KMS-11 (cell line): Measurements from ENCODE around the gene ZNF460.
A peak's percentile ranks its signal among the peaks of the same experiment; 100 is the strongest.

ENCODE experiments used
- H2AFZ ChIP-seq: fragments of 200-600 bp; sonication (generic); 2 replicates; pipeline ENCODE4 v1.6.1; 2016; ENCODE audit warnings: antibody characterized with exemption, mixed run types, low read depth
- H3K27ac ChIP-seq: fragments of 200-600 bp; sonication (generic); 2 replicates; pipeline ENCODE4 v1.6.1; 2016; ENCODE audit warnings: mild to moderate bottlenecking, mixed run types
- H3K27me3 ChIP-seq: fragments of 200-600 bp; sonication (generic); 2 replicates; pipeline ENCODE4 v1.6.1; 2017; ENCODE audit warnings: mild to moderate bottlenecking, low read depth, mixed run types, moderate library complexity; ENCODE audit not compliant: insufficient read depth
- H3K36me3 ChIP-seq: fragments of 200-600 bp; sonication (generic); 2 replicates; pipeline ENCODE4 v1.6.1; 2017; ENCODE audit warnings: mild to moderate bottlenecking, mixed run types; ENCODE audit not compliant: insufficient read depth
- H3K4me1 ChIP-seq: fragments of 200-600 bp; sonication (generic); 2 replicates; pipeline ENCODE4 v1.6.1; 2016; ENCODE audit warnings: mild to moderate bottlenecking, low read depth, mixed run types; ENCODE audit not compliant: poor library complexity, severe bottlenecking
- H3K4me2 ChIP-seq: fragments of 200-600 bp; sonication (generic); 2 replicates; pipeline ENCODE4 v1.7.0; 2016; ENCODE audit warnings: mild to moderate bottlenecking, mixed run types
- H3K4me3 ChIP-seq: fragments of 200-600 bp; sonication (generic); IDR thresholded peaks from 2 replicates; pipeline ENCODE4 v1.6.1; 2017; ENCODE audit warnings: low read depth, low read length, mixed read lengths; ENCODE audit not compliant: insufficient read depth
- H3K79me2 ChIP-seq: fragments of 200-600 bp; sonication (generic); 2 replicates; pipeline ENCODE4 v1.6.1; 2016; ENCODE audit warnings: low read depth, mixed run types; ENCODE audit not compliant: insufficient read depth
- H3K9ac ChIP-seq: fragments of 200-600 bp; sonication (generic); 2 replicates; pipeline ENCODE4 v1.6.1; 2016; ENCODE audit warnings: mild to moderate bottlenecking, mixed run types
- H4K20me1 ChIP-seq: fragments of 200-600 bp; sonication (generic); 2 replicates; pipeline ENCODE4 v1.6.1; 2016; ENCODE audit warnings: mild to moderate bottlenecking, mixed run types; ENCODE audit not compliant: insufficient read depth
- TF ChIP-seq, protein P1 (sequence below): fragments of 200-600 bp; sonication (generic); conservative IDR thresholded peaks from 2 replicates; pipeline ENCODE4 v1.6.1; 2017; ENCODE audit warnings: low read depth, mild to moderate bottlenecking, antibody characterized with exemption, low read length, moderate library complexity, mixed read lengths

ZNF460 gene

DNA sequence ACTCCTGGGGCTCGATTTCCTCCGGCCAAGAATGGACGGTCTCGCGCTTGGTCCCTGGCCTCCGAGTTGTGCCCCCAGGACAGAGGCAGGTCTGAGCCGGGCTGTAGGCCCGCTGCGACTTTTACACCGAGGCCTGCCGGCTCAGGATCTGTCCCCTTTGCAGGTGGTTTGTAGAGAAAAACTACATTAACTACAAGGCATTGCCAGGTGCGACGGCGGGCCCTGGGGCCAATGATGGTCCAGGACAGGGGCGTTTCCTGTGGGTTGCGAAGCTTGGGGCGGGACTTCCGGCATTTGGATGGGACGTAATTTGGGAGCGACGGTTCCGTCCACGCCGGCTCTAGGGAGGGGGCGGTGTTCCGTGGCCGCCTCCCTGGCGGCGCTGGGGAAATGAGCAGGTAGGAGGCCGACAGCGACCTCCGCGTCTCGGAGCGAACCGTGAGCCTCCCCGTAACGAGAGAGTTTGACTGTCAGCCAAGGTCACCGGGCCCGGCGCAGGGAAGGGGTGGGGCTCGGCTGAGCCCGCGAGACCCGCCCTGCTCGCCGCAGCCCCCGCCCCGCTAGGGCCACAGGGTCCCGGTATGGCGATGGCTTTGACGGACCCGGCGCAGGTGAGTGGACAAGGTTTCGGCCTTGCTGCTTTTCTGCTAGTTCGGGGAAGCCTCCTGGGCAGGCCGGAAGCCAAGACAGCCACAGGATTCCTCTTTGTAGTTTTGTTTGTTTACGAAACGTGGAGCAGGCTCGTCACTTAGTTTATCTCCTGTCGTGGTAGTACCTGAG is 39.8 kb upstream of the ZNF460 start, which contains the start of gene ZNF805:
Gene ZNF805 (plus strand): TSS at position 322 of the 780 bp plus-strand sequence. CDS start 260 bp downstream, at position 582.
- H3K4me3 ChIP-seq, result no peak within 1 kb of the TSS
- H3K27ac ChIP-seq, result peak within 1 kb of the TSS; percentile 60
- H3K4me2 ChIP-seq, result peak within 1 kb of the TSS; percentile 89
- peaks cover 13% of the 10 kb centered on the region; the same call in 1 of the 2 replicates for H3K79me2 ChIP-seq
- no peaks in the 10 kb centered on the region for H3K27me3 ChIP-seq
- TF ChIP-seq, protein P1, sequence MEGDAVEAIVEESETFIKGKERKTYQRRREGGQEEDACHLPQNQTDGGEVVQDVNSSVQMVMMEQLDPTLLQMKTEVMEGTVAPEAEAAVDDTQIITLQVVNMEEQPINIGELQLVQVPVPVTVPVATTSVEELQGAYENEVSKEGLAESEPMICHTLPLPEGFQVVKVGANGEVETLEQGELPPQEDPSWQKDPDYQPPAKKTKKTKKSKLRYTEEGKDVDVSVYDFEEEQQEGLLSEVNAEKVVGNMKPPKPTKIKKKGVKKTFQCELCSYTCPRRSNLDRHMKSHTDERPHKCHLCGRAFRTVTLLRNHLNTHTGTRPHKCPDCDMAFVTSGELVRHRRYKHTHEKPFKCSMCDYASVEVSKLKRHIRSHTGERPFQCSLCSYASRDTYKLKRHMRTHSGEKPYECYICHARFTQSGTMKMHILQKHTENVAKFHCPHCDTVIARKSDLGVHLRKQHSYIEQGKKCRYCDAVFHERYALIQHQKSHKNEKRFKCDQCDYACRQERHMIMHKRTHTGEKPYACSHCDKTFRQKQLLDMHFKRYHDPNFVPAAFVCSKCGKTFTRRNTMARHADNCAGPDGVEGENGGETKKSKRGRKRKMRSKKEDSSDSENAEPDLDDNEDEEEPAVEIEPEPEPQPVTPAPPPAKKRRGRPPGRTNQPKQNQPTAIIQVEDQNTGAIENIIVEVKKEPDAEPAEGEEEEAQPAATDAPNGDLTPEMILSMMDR, result no peak
- peak within 1 kb of the TSS; percentile 98 for H2AFZ ChIP-seq
- H3K36me3 ChIP-seq, result peaks cover 11% of the 10 kb centered on the region; the same call in 1 of the 2 replicates
- H4K20me1 ChIP-seq, result no peaks in the 10 kb centered on the region
- H3K9ac ChIP-seq, result peak within 1 kb of the TSS; percentile 76
- peaks cover 7% of the 10 kb centered on the region for H3K4me1 ChIP-seq

DNA sequence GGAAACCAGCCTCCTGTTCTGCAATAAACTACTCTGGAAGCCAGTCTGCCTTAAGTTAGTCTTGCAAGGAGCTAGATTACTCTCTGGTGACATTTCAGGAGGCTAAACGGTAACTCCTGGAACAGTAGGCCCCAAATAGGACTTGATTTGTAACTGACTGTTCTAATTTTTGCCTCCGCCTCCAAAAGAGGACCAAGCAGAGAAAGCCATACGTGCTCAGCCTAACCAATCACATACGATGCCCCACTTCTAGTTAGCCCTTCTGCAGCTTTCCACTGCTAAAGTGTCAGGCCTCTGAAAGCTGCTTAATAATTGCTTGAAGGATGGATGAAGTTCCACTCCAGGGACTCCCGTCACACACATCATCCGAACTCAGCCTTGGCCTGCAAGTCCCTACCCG is 39.1 kb upstream of the ZNF460 start:
- Histone ChIP-seq H3K27me3 (no peaks in the 10 kb centered on the region), H2AFZ (peak overlapping the region; percentile 98), H3K36me3 (peaks cover 11% of the 10 kb centered on the region; the same call in 1 of the 2 replicates), H3K4me2 (peak overlapping the region; percentile 89), H4K20me1 (no peaks in the 10 kb centered on the region), H3K9ac (peak overlapping the region; percentile 76; the same call in 1 of the 2 replicates), H3K4me3 (no peak overlapping the region), H3K4me1 (peaks cover 7% of the 10 kb centered on the region), H3K27ac (peak overlapping the region; percentile 60; the same call in 1 of the 2 replicates), H3K79me2 (peaks cover 13% of the 10 kb centered on the region; the same call in 1 of the 2 replicates)
- TF ChIP-seq, protein P1, result no peak

DNA sequence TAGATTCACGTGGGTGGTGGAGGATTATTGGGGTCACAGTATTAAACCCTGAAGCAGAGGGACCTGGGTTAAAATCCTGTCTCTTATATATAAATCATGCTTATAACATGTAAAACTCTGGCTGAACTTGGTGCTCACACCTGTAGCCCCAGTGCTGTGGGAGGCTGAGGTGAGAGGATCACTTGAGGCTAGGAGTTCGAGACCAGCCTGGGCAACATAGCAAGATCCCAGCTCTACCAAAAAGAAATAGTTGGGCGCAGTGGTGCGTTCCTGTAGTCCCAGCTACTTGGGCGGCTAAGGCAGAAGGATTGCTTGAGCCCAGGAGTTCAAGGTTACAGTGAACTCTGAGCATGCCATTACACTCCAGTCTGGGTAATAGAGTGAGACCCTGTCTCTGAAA is 37.5 kb upstream of the ZNF460 start:
- H2AFZ ChIP-seq, result no peak overlapping the region
- H3K36me3 ChIP-seq, result peaks cover 11% of the 10 kb centered on the region; the same call in 1 of the 2 replicates
- H3K27ac ChIP-seq, result no peak overlapping the region
- H3K4me3 ChIP-seq, result no peak overlapping the region
- TF ChIP-seq, protein P1, result no peak
- no peak overlapping the region for H3K4me2 ChIP-seq
- peaks cover 7% of the 10 kb centered on the region for H3K4me1 ChIP-seq
- H3K79me2 ChIP-seq, result peaks cover 13% of the 10 kb centered on the region; the same call in 1 of the 2 replicates
- no peaks in the 10 kb centered on the region for H4K20me1 ChIP-seq
- H3K27me3 ChIP-seq, result no peaks in the 10 kb centered on the region
- no peak overlapping the region for H3K9ac ChIP-seq

DNA sequence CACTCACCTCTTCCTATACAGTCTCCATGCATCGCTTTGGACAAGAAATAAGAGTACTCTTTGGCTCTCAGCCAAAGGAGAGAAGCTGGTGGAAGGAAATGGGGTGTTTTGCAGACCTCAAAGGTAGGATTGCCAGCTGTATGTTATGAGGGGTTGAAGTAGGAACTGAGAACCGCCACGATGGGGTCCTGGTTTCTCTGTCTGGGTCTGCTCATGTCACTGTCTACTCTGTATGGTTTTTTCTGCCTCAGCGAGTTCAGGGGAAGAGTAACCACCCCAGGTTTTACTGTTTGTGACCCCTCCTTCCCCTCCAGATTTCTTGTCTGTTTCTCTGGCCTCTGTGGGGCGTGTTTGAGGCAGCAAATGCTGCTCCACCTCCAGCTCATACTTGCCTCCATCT is 35.8 kb upstream of the ZNF460 start:
- Histone ChIP-seq H3K36me3 (peaks cover 15% of the 10 kb centered on the region; the same call in 1 of the 2 replicates), H3K27me3 (no peaks in the 10 kb centered on the region), H3K4me1 (peaks cover 7% of the 10 kb centered on the region), H3K4me3 (no peak overlapping the region), H3K27ac (no peak overlapping the region), H3K79me2 (peaks cover 13% of the 10 kb centered on the region; the same call in 1 of the 2 replicates), H2AFZ (no peak overlapping the region), H4K20me1 (no peaks in the 10 kb centered on the region), H3K9ac (no peak overlapping the region), H3K4me2 (no peak overlapping the region)
- TF ChIP-seq, protein P1, result no peak
